GM20000 (cell line): ENCODE results near the gene FMNL2.

Source experiments
- DNase-seq: peaks from one replicate; pipeline ENCODE4 v3.0.0; 2012; ENCODE audit warnings: low spot score
- TF ChIP-seq, protein P1 (sequence below): IDR thresholded peaks from 2 replicates; pipeline ENCODE4 v1.5.1; 2012; ENCODE audit warnings: mild to moderate bottlenecking, control low read depth; ENCODE audit errors: extremely low read depth, missing control alignments

Gene FMNL2

DNA sequence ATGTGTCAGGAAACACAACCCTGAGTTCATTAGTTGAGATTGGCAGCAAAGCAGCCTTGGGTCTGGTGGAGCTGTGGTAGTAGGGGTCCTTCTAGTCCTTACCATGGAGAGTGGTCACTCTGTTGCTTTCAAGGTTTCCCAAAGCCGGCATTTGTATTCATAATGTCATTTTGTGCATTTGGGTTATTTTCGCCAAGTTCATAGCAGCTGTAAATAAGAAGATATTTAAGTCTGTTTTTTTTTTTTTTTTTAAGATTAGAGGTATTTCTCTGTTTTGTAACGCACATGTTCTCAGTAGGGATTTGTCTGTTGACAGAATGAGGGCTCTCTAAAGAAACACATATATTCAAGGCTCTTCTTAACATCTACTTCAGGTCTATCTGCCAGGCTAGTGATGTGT, 268.2 kb downstream of the FMNL2 start:
- DNase-seq, result no peak
- TF ChIP-seq, protein P1, sequence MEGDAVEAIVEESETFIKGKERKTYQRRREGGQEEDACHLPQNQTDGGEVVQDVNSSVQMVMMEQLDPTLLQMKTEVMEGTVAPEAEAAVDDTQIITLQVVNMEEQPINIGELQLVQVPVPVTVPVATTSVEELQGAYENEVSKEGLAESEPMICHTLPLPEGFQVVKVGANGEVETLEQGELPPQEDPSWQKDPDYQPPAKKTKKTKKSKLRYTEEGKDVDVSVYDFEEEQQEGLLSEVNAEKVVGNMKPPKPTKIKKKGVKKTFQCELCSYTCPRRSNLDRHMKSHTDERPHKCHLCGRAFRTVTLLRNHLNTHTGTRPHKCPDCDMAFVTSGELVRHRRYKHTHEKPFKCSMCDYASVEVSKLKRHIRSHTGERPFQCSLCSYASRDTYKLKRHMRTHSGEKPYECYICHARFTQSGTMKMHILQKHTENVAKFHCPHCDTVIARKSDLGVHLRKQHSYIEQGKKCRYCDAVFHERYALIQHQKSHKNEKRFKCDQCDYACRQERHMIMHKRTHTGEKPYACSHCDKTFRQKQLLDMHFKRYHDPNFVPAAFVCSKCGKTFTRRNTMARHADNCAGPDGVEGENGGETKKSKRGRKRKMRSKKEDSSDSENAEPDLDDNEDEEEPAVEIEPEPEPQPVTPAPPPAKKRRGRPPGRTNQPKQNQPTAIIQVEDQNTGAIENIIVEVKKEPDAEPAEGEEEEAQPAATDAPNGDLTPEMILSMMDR, result no peak

DNA sequence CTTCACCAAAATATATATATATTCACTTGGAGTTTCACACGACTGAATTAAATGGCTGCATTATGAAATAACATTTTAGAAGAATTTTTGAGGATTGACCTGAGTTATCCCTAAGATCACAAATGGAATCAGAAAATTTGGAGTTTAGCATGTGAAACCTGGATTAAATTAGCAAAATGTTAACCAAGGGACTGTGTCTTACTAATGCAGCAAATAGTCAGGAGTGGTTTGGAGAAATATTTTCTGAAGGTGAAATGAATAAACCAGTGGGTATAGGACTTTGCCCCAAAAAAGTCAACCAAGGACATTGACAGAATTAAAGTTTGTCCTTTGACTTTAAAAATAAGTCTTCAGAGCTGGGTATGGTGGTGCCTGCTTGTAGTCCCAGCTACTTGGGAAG, 271.1 kb downstream of the FMNL2 start:
- DNase-seq, result no peak

DNA sequence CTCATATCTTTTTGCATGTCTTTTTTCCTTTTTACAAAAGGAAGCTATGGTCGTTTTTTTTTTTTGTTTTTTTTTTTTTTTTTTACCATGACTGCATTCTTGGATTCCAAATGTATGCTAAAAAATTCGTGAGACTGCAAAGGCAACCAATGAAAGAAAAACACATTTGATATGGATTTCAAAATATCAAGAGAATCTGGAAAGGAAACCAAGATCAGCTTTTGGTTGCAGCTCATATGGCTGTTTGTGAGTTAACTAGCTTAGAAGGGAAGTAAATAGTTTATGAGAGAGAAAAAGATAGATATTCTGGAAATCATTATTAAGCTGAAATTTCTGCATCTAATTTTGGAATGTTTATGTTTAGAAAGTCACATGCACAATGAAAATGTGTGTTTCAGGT, 272.0 kb downstream of the FMNL2 start:
- TF ChIP-seq, protein P1, result no peak
- no peak for DNase-seq

More for the DNA sequence above, 271.1 kb downstream of the FMNL2 start:
- TF ChIP-seq, protein P1, result no peak

DNA sequence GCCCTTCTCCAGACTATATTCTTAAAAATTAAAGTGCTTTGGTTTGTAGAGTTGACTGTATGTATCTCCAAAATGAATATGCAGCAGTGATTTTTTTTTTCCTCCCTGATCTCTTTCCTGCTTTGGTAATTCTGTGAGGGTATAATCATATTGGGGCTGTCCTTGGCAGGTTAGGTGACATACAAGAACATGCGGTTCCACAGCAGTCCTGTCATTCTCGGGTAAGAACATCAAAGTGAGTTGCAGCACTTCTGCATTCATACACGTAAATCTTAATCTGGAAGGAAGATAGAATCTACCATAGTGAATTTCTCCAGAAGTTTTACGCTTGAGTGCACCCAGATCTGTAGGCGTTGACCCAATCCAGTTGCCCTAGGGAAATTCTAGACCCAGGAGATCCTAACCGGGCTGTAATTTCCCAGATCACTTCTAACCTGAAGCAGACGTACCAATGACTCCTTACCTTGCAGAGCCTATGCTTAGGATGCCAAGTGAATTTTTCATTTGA, 272.9 kb downstream of the FMNL2 start:
- DNase-seq, result no peak
- TF ChIP-seq, protein P1, result no peak

DNA sequence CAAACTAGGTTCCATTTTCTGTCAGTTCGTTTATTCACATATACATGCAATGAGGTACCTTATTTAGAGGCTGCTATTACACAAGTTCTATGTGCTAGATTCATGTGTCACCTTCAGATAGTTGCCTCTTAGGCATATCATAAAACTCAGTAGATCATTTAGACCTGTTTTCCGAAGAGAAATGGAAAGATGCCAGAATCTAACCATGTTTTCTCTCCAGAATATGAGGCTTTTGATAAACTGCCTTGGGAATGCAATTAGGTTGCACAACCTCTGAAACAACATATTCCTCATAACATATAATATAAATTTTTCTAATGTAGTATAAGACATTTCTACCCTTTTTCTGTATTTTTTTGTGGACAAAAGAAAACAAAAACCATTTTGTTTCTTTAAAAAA, 274.2 kb downstream of the FMNL2 start:
- TF ChIP-seq, protein P1, result no peak
- DNase-seq, result no peak

DNA sequence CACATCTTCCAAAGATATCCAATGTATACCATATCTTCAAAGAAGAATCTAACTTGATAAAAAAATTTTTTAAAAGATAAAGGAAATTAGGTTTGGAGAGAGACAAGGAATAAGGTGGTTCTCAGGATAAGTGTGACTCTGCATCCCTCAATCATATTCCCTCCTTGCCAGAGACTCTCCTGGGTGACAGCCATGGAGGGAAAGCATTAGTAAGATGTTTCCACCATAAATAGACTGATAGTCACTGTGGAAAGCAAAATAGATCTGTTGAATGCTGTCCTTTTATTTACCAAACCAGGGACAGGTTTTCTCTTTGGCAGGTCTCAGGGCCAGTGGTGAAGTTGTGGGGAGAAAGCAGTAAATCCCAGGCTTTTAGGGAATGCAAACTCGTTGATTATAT, 274.7 kb downstream of the FMNL2 start:
- no peak for DNase-seq

DNA sequence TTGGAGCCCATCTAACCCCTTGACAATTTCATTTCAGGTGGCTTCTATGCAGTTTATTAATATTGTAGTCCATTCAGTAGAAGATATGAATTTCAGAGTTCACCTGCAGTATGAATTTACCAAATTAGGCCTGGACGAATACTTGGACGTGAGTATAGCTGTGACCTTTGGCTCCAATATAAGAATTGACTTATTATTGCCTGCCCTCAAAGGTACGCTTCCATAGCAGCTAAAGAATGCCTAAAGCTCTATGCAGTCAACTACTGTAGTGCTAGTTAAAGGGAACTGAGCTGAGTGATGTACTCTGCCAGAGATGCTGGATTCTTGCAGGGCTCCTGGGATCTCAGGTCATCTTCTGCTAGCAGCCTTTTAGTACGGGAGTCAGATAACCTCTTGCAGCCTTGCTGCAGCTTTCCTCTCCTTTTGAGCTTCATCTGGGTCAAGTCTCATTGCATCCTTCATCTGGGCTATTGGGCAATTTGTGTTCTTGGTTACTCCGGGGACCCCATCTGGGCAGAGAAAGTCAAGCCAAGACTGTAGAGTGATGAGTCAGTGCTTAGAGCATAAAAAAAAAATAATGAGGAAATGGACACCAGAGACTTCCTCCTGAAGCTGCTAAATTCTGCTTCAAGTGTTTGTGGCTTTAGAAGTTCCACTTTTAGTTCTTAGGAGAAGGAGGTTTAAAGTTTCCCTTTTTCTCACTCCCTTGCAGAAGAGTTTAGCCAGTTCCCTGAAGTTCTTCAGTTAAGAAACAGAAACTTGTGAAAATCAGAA, 276.7 kb downstream of the FMNL2 start:
- DNase-seq, result peak; percentile 52
- TF ChIP-seq, protein P1, result no peak

More for the DNA sequence above, 274.7 kb downstream of the FMNL2 start:
- TF ChIP-seq, protein P1, result no peak
